Osteocyte (in vitro differentiated cells): ENCODE measurements around the gene EXOC6B. TPM values are rescaled to one million over a fixed set of nuclear protein-coding genes. Genes with fewer than 3 reads are reported as not detected.
A peak's percentile ranks its signal among the peaks of the same experiment; 100 is the strongest.

Source experiments
- DNase-seq: peaks from one replicate; pipeline ENCODE4 v3.0.0; 2021; ENCODE audit warnings: mixed read lengths; ENCODE audit not compliant: unreplicated experiment; ENCODE audit errors: extremely low spot score
- H3K27ac Mint-ChIP-seq: one replicate; pipeline ENCODE4 v1.8.0; 2021; ENCODE audit warnings: mild to moderate bottlenecking, mixed read lengths; ENCODE audit not compliant: unreplicated experiment
- H3K27me3 Mint-ChIP-seq: one replicate; pipeline ENCODE4 v1.8.0; 2021; ENCODE audit warnings: mixed read lengths; ENCODE audit not compliant: unreplicated experiment
- H3K36me3 Mint-ChIP-seq: one replicate; pipeline ENCODE4 v1.8.0; 2021; ENCODE audit warnings: mixed read lengths; ENCODE audit not compliant: unreplicated experiment
- H3K4me1 Mint-ChIP-seq: one replicate; pipeline ENCODE4 v1.8.0; 2021; ENCODE audit warnings: mixed read lengths; ENCODE audit not compliant: unreplicated experiment
- H3K4me3 Mint-ChIP-seq: one replicate; pipeline ENCODE4 v1.8.0; 2021; ENCODE audit warnings: mild to moderate bottlenecking, moderate library complexity, mixed read lengths; ENCODE audit not compliant: unreplicated experiment
- H3K9me3 Mint-ChIP-seq: one replicate; pipeline ENCODE4 v1.8.0; 2021; ENCODE audit warnings: mixed read lengths; ENCODE audit not compliant: unreplicated experiment
- total RNA-seq: library from RNA; stranded (reverse); gene quantifications from 2 replicates; pipeline ENCODE4 v1.2.1, GENCODE V29; 2021
- TF ChIP-seq, protein P1 (sequence below): fragments of 200-600 bp; sonication (generic); IDR thresholded peaks from 2 replicates; pipeline ENCODE4 v1.5.0; 2021; ENCODE audit warnings: antibody characterized with exemption, mild to moderate bottlenecking, moderate library complexity

EXOC6B gene
- total RNA-seq, 1 donor from 2014 or later: 33.8 TPM

- TF ChIP-seq, protein P1, sequence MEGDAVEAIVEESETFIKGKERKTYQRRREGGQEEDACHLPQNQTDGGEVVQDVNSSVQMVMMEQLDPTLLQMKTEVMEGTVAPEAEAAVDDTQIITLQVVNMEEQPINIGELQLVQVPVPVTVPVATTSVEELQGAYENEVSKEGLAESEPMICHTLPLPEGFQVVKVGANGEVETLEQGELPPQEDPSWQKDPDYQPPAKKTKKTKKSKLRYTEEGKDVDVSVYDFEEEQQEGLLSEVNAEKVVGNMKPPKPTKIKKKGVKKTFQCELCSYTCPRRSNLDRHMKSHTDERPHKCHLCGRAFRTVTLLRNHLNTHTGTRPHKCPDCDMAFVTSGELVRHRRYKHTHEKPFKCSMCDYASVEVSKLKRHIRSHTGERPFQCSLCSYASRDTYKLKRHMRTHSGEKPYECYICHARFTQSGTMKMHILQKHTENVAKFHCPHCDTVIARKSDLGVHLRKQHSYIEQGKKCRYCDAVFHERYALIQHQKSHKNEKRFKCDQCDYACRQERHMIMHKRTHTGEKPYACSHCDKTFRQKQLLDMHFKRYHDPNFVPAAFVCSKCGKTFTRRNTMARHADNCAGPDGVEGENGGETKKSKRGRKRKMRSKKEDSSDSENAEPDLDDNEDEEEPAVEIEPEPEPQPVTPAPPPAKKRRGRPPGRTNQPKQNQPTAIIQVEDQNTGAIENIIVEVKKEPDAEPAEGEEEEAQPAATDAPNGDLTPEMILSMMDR: no peak
- no peaks in the 10 kb centered on the region for H3K36me3 Mint-ChIP-seq
- H3K4me3 Mint-ChIP-seq: no peak overlapping the region
- peaks cover 15% of the 10 kb centered on the region for H3K27me3 Mint-ChIP-seq
- H3K4me1 Mint-ChIP-seq: peaks cover 4% of the 10 kb centered on the region
- no peak overlapping the region for H3K27ac Mint-ChIP-seq
- H3K9me3 Mint-ChIP-seq: peaks cover under 1% of the 10 kb centered on the region
- DNase-seq: peak; percentile 80
Observed at GRCh38 chr2:72127401-72128058, 698.3 kb downstream of the EXOC6B start.

DNA sequence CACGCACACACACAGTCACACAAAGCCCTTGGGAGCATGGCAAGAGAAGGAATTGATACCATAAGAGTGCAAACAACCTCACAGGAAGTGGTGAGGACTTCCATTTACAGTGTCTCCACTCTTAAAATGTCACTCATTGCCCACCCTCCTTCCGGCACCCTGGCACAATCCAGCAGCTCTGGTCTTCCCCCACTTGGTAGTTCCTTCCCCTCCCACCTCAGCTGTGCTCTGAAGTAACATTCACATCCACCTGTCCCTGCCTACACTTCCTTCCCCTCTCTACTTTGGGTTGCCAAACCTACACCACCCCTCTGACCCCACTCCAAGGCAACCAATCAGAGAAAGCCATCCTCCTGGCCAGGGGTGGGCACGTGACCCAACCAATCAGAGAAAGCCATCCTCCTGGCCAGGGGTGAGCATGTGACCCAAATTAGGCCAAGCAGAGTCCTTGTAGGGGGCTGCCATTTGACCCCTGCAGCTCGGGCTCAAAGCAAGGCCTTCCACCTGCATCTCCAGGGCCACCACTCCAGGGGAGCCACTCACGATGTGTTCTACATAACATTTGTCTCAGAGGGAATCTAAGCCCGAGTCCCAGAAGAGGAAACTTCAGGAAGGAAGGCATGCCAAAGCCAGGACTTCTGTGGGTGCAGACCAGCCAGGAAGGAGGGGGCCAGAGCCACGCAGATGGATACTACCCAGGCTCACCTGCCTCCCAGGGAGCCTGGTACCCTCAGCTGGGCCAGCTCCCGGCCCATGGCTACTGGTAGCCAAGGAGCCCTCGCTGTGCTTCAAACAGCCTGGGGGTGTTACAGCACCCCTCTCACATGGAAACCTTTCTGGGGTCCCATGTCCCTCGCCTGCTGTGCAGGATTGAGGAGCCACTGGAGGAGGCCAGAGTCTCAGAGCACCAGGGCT, 699.4 kb downstream of the EXOC6B start:
- Mint-ChIP-seq H3K9me3 (peaks cover 10% of the 10 kb centered on the region), H3K4me3 (no peak overlapping the region), H3K36me3 (no peaks in the 10 kb centered on the region), H3K27me3 (peaks cover 19% of the 10 kb centered on the region), H3K27ac (no peak overlapping the region), H3K4me1 (peaks cover 4% of the 10 kb centered on the region)
- DNase-seq: peak; percentile 79
- TF ChIP-seq, protein P1: no peak

Other genes starting within 250 kb of the EXOC6B start
- 6.2 and 7.1 TPM in 2 replicates for gene SPR, start 61.4 kb upstream of the EXOC6B start, total RNA-seq
- not detected in 2 replicates for gene EMX1, start 91.5 kb upstream of the EXOC6B start, total RNA-seq
- gene SFXN5, start 245.7 kb upstream of the EXOC6B start, total RNA-seq: 9.8 and 12.7 TPM in 2 replicates